OCI-LY1 (cell line): Measurements from ENCODE around the gene PARD3B.

ENCODE experiments used
- H2AFZ ChIP-seq: fragments of 200-600 bp; sonication (generic), shearing (Covaris generic); 2 replicates; pipeline ENCODE4 v1.6.0; 2014; ENCODE audit warnings: antibody characterized with exemption, mild to moderate bottlenecking, low read length
- H3F3A ChIP-seq: fragments of 200-600 bp; sonication (generic), shearing (Covaris generic); 2 replicates; pipeline ENCODE4 v1.6.0; 2014; ENCODE audit warnings: mild to moderate bottlenecking, antibody characterized with exemption, low read length, moderate library complexity; ENCODE audit not compliant: insufficient read depth
- H3K27ac ChIP-seq: fragments of 200-600 bp; sonication (generic); 2 replicates; pipeline ENCODE4 v1.5.1; 2014; ENCODE audit warnings: low read length, mixed run types, mild to moderate bottlenecking, low read depth; ENCODE audit not compliant: poor library complexity, severe bottlenecking
- H3K27me3 ChIP-seq: fragments of 200-600 bp; sonication (generic); 2 replicates; pipeline ENCODE4 v1.6.0; 2014; ENCODE audit warnings: antibody characterized with exemption, mild to moderate bottlenecking, low read length, moderate library complexity; ENCODE audit not compliant: insufficient read depth
- H3K36me3 ChIP-seq: fragments of 200-600 bp; sonication (generic); 2 replicates; pipeline ENCODE4 v1.6.1; 2014; ENCODE audit warnings: mild to moderate bottlenecking, antibody characterized with exemption, low read length, moderate library complexity, mixed read lengths; ENCODE audit not compliant: insufficient read depth
- H3K4me1 ChIP-seq: fragments of 200-600 bp; sonication (generic); 2 replicates; pipeline ENCODE4 v1.5.1; 2014; ENCODE audit warnings: mild to moderate bottlenecking, low read length, moderate library complexity; ENCODE audit not compliant: insufficient read depth, severe bottlenecking
- H3K4me2 ChIP-seq: fragments of 200-600 bp; sonication (generic), shearing (Covaris generic); 2 replicates; pipeline ENCODE4 v1.6.1; 2014; ENCODE audit warnings: low read length
- H3K4me3 ChIP-seq: fragments of 200-600 bp; sonication (generic); 2 replicates; pipeline ENCODE4 v1.5.1; 2014; ENCODE audit warnings: low read length, low read depth, mild to moderate bottlenecking, mixed read lengths; ENCODE audit not compliant: poor library complexity, severe bottlenecking
- H3K79me2 ChIP-seq: fragments of 200-600 bp; shearing (Covaris generic); 2 replicates; pipeline ENCODE4 v1.6.1; 2016; ENCODE audit warnings: mixed run types, low read length, mixed read lengths; ENCODE audit not compliant: insufficient read depth
- H3K9ac ChIP-seq: fragments of 200-600 bp; sonication (generic), shearing (Covaris generic); 2 replicates; pipeline ENCODE4 v1.6.1; 2014; ENCODE audit warnings: mild to moderate bottlenecking, low read length, mixed read lengths
- H3K9me2 ChIP-seq: fragments of 200-600 bp; sonication (generic), shearing (Covaris generic); 2 replicates; pipeline ENCODE4 v1.6.1; 2014; ENCODE audit warnings: low read depth, mild to moderate bottlenecking, low read length, mixed read lengths
- H3K9me3 ChIP-seq: fragments of 200-600 bp; shearing (Covaris generic); 2 replicates; pipeline ENCODE4 v1.6.1; 2014; ENCODE audit warnings: low read length, mixed read lengths
- H4K20me1 ChIP-seq: fragments of 200-600 bp; sonication (generic), shearing (Covaris generic); 2 replicates; pipeline ENCODE4 v1.6.0; 2016; ENCODE audit warnings: mild to moderate bottlenecking, low read length; ENCODE audit not compliant: insufficient read depth
- CTCF ChIP-seq: fragments of 200-600 bp; sonication (generic), shearing (Covaris generic); IDR thresholded peaks from 2 replicates; pipeline ENCODE4 v1.5.1; 2017; ENCODE audit warnings: mild to moderate bottlenecking, antibody characterized with exemption, low read length, moderate library complexity, mixed read lengths
- EZH2 ChIP-seq: fragments of 200-600 bp; sonication (generic), shearing (Covaris generic); IDR thresholded peaks from 2 replicates; pipeline ENCODE4 v1.8.0; 2017; ENCODE audit warnings: borderline replicate concordance, mixed run types, mild to moderate bottlenecking, antibody characterized with exemption, low read length, moderate library complexity, mixed read lengths

Gene PARD3B

GRCh38 chr2:205369813-205370212 is 824.5 kb downstream of the PARD3B start:
- H3K9me2 ChIP-seq, result no peaks in the 10 kb centered on the region
- no peak overlapping the region for H3K9ac ChIP-seq
- H3K79me2 ChIP-seq, result no peaks in the 10 kb centered on the region
- no peak overlapping the region for H2AFZ ChIP-seq
- TF ChIP-seq EZH2 (no peak), CTCF (no peak)
- H3F3A ChIP-seq, result no peaks in the 10 kb centered on the region
- H3K4me1 ChIP-seq, result no peaks in the 10 kb centered on the region
- H3K4me2 ChIP-seq, result no peak overlapping the region
- H4K20me1 ChIP-seq, result no peaks in the 10 kb centered on the region
- H3K9me3 ChIP-seq, result no peaks in the 10 kb centered on the region
- H3K27ac ChIP-seq, result no peak overlapping the region
- H3K36me3 ChIP-seq, result no peaks in the 10 kb centered on the region
- no peaks in the 10 kb centered on the region for H3K27me3 ChIP-seq
- no peak overlapping the region for H3K4me3 ChIP-seq

GRCh38 chr2:205370726-205371125 is 825.5 kb downstream of the PARD3B start:
- no peaks in the 10 kb centered on the region for H3K27me3 ChIP-seq
- no peak overlapping the region for H3K4me3 ChIP-seq
- H2AFZ ChIP-seq, result no peak overlapping the region
- no peak overlapping the region for H3K27ac ChIP-seq
- no peaks in the 10 kb centered on the region for H3K4me1 ChIP-seq
- TF ChIP-seq CTCF (no peak), EZH2 (no peak)
- H3K79me2 ChIP-seq, result no peaks in the 10 kb centered on the region
- H4K20me1 ChIP-seq, result no peaks in the 10 kb centered on the region
- no peaks in the 10 kb centered on the region for H3K36me3 ChIP-seq
- H3K9ac ChIP-seq, result no peak overlapping the region
- no peak overlapping the region for H3K4me2 ChIP-seq
- no peaks in the 10 kb centered on the region for H3K9me3 ChIP-seq
- no peaks in the 10 kb centered on the region for H3K9me2 ChIP-seq
- H3F3A ChIP-seq, result no peaks in the 10 kb centered on the region

- H3K36me3 ChIP-seq, result no peaks in the 10 kb centered on the region
- TF ChIP-seq CTCF (no peak), EZH2 (no peak)
- no peaks in the 10 kb centered on the region for H3K9me2 ChIP-seq
- H3K9me3 ChIP-seq, result no peaks in the 10 kb centered on the region
- H3K27ac ChIP-seq, result no peak overlapping the region
- H3K9ac ChIP-seq, result no peak overlapping the region
- no peak overlapping the region for H3K4me2 ChIP-seq
- H3K4me3 ChIP-seq, result no peak overlapping the region
- H3F3A ChIP-seq, result no peaks in the 10 kb centered on the region
- no peaks in the 10 kb centered on the region for H3K27me3 ChIP-seq
- no peak overlapping the region for H2AFZ ChIP-seq
- H3K79me2 ChIP-seq, result no peaks in the 10 kb centered on the region
- no peaks in the 10 kb centered on the region for H3K4me1 ChIP-seq
- no peaks in the 10 kb centered on the region for H4K20me1 ChIP-seq
Measured at GRCh38 chr2:205372141-205372540, 826.9 kb downstream of the PARD3B start.
